Measurements from ENCODE around the gene PARD3. TPM values are rescaled to one million over a fixed set of nuclear protein-coding genes. Genes with fewer than 3 reads are reported as not detected.

The PARD3 gene
- total RNA-seq, 2 experiments from 2014 or later = 0.61 to 0.63 TPM

- CTCF ChIA-PET = no interaction called here
- POLR2A ChIA-PET = no interaction called here
Measured at GRCh38 chr10:34228066-34228465, 587.0 kb downstream of the PARD3 start.

- CTCF ChIA-PET = interaction anchor here (0.7 kb wide), 1 partner anchor 274 kb away, joined by 3 read pairs; no protein-coding TSS in a partner anchor
- POLR2A ChIA-PET = no interaction called here
Measured at GRCh38 chr10:34224639-34225038, 590.5 kb downstream of the PARD3 start.

- ChIA-PET CTCF (no interaction called here), POLR2A (no interaction called here)
Measured at GRCh38 chr10:34223658-34224057, 591.4 kb downstream of the PARD3 start.

GRCh38 chr10:34222359-34222758, 592.7 kb downstream of the PARD3 start:
- CTCF ChIA-PET = no interaction called here

GRCh38 chr10:34219753-34220548, 595.1 kb downstream of the PARD3 start:
- CTCF ChIA-PET = no interaction called here
- POLR2A ChIA-PET = no interaction called here

More at GRCh38 chr10:34222359-34222758, 592.7 kb downstream of the PARD3 start:
- POLR2A ChIA-PET = no interaction called here

- POLR2A ChIA-PET = no interaction called here
Measured at GRCh38 chr10:34217524-34217923, 597.6 kb downstream of the PARD3 start.

GRCh38 chr10:34216348-34216945, 598.6 kb downstream of the PARD3 start:
- ChIA-PET CTCF (no interaction called here), POLR2A (no interaction called here)

More at GRCh38 chr10:34217524-34217923, 597.6 kb downstream of the PARD3 start:
- CTCF ChIA-PET = no interaction called here

GRCh38 chr10:34213805-34214197, 601.3 kb downstream of the PARD3 start:
- CTCF ChIA-PET = no interaction called here
- POLR2A ChIA-PET = no interaction called here

GRCh38 chr10:34213193-34213804, 601.8 kb downstream of the PARD3 start:
- POLR2A ChIA-PET = no interaction called here
- CTCF ChIA-PET = no interaction called here

GRCh38 chr10:34207343-34207742, 607.8 kb downstream of the PARD3 start:
- POLR2A ChIA-PET = no interaction called here
- CTCF ChIA-PET = no interaction called here

GRCh38 chr10:34206935-34207268, 608.2 kb downstream of the PARD3 start:
- POLR2A ChIA-PET = no interaction called here
- CTCF ChIA-PET = no interaction called here

- POLR2A ChIA-PET = no interaction called here
Measured at GRCh38 chr10:34206078-34206934, 608.8 kb downstream of the PARD3 start.

GRCh38 chr10:34205452-34205851, 609.6 kb downstream of the PARD3 start:
- CTCF ChIA-PET = no interaction called here
- POLR2A ChIA-PET = no interaction called here

More at GRCh38 chr10:34206078-34206934, 608.8 kb downstream of the PARD3 start:
- CTCF ChIA-PET = no interaction called here

GRCh38 chr10:34203966-34204630, 611.0 kb downstream of the PARD3 start:
- CTCF ChIA-PET = no interaction called here
- POLR2A ChIA-PET = no interaction called here

GRCh38 chr10:34200355-34200901, 614.7 kb downstream of the PARD3 start:
- ChIA-PET CTCF (no interaction called here), POLR2A (no interaction called here)

GRCh38 chr10:34198953-34199352, 616.1 kb downstream of the PARD3 start:
- POLR2A ChIA-PET = no interaction called here
- CTCF ChIA-PET = no interaction called here

GRCh38 chr10:34196058-34196433, 619.0 kb downstream of the PARD3 start:
- ChIA-PET CTCF (no interaction called here), POLR2A (no interaction called here)

GRCh38 chr10:34195364-34196057, 619.6 kb downstream of the PARD3 start:
- POLR2A ChIA-PET = no interaction called here

GRCh38 chr10:34193931-34194626, 621.0 kb downstream of the PARD3 start:
- CTCF ChIA-PET = no interaction called here
- POLR2A ChIA-PET = no interaction called here

More at GRCh38 chr10:34195364-34196057, 619.6 kb downstream of the PARD3 start:
- CTCF ChIA-PET = no interaction called here
